ENCODE measurements around the gene HPS3. TPM values are rescaled to one million over a fixed set of nuclear protein-coding genes. Genes with fewer than 3 reads are reported as not detected.
"Not testable (repeated sequence)": the region's sequence is repeated elsewhere in the genome, so short reads cannot be mapped to it uniquely, and the experiment has no call there.

HPS3 gene
- total RNA-seq, 4 donors from 2014 or later: 7.3 to 15.8 (median 11.8) TPM

GRCh38 chr3:149186721-149187120 lies 57.3 kb downstream of the HPS3 start:
- DNase-seq (ENCODE audit: low spot score in 2 of 2): no peak
- no peaks in the 10 kb centered on the region for H3K36me3 ChIP-seq
- TF ChIP-seq POLR2A (IDR thresholded peaks at IDR 0.05) (no peak), EP300 (IDR thresholded peaks at IDR 0.05) (no peak), POLR2AphosphoS5 (IDR thresholded peaks at IDR 0.05) (no peak), CTCF (IDR thresholded peaks at IDR 0.05) (no peak)
- H3K4me3 ChIP-seq: no peak overlapping the region
- H3K27ac ChIP-seq: no peak overlapping the region
- no peaks in the 10 kb centered on the region for H3K27me3 ChIP-seq
- 90% methylated on average over 3 of the region's 3 CpGs for WGBS
- H3K9me3 ChIP-seq: no peaks in the 10 kb centered on the region
- H3K4me1 ChIP-seq: no peaks in the 10 kb centered on the region

GRCh38 chr3:149188494-149188893 lies 59.1 kb downstream of the HPS3 start:
- Histone ChIP-seq H3K36me3 (no peaks in the 10 kb centered on the region), H3K4me3 (no peak overlapping the region), H3K27ac (no peak overlapping the region), H3K9me3 (no peaks in the 10 kb centered on the region), H3K27me3 (no peaks in the 10 kb centered on the region), H3K4me1 (no peaks in the 10 kb centered on the region)
- TF ChIP-seq POLR2AphosphoS5 (IDR thresholded peaks at IDR 0.05): no peak
- no peak for TF ChIP-seq POLR2A (IDR thresholded peaks at IDR 0.05)
- TF ChIP-seq EP300 (IDR thresholded peaks at IDR 0.05): no peak
- TF ChIP-seq CTCF (IDR thresholded peaks at IDR 0.05): no peak
- 65% methylated on average over 2 of the region's 2 CpGs for WGBS
- DNase-seq (ENCODE audit: low spot score in 2 of 2): no peak

GRCh38 chr3:149195221-149195620 lies 65.8 kb downstream of the HPS3 start:
- Histone ChIP-seq H3K27ac (no peak overlapping the region), H3K27me3 (no peaks in the 10 kb centered on the region), H3K36me3 (no peaks in the 10 kb centered on the region), H3K4me1 (peaks cover 3% of the 10 kb centered on the region), H3K4me3 (no peak overlapping the region), H3K9me3 (no peaks in the 10 kb centered on the region)
- 53% methylated on average over 1 of the region's 1 CpG for WGBS
- TF ChIP-seq CTCF (IDR thresholded peaks at IDR 0.05): no peak
- TF ChIP-seq POLR2AphosphoS5 (IDR thresholded peaks at IDR 0.05): no peak
- no peak for TF ChIP-seq POLR2A (IDR thresholded peaks at IDR 0.05)
- no peak for TF ChIP-seq EP300 (IDR thresholded peaks at IDR 0.05)
- DNase-seq (ENCODE audit: low spot score in 2 of 2): no peak

GRCh38 chr3:149196805-149197592 lies 67.6 kb downstream of the HPS3 start:
- H3K36me3 ChIP-seq; H3K27me3 ChIP-seq; H3K9me3 ChIP-seq; H3K27ac ChIP-seq; H3K4me1 ChIP-seq; DNase-seq (ENCODE audit: low spot score in 2 of 2); H3K4me3 ChIP-seq: not testable (repeated sequence)
- 87% methylated on average over 12 of the region's 12 CpGs for WGBS

GRCh38 chr3:149197669-149198068 lies 68.2 kb downstream of the HPS3 start:
- DNase-seq (ENCODE audit: low spot score in 2 of 2): no peak
- no peaks in the 10 kb centered on the region for H3K27me3 ChIP-seq
- WGBS: 51% methylated on average over 5 of the region's 5 CpGs
- no peak overlapping the region for H3K27ac ChIP-seq
- H3K4me3 ChIP-seq: no peak overlapping the region
- H3K36me3 ChIP-seq: no peaks in the 10 kb centered on the region
- H3K9me3 ChIP-seq: no peaks in the 10 kb centered on the region
- peaks cover 3% of the 10 kb centered on the region for H3K4me1 ChIP-seq
- TF ChIP-seq POLR2AphosphoS5 (IDR thresholded peaks at IDR 0.05): no peak
- no peak for TF ChIP-seq POLR2A (IDR thresholded peaks at IDR 0.05)
- TF ChIP-seq EP300 (IDR thresholded peaks at IDR 0.05): no peak
- TF ChIP-seq CTCF (IDR thresholded peaks at IDR 0.05): no peak

Measured in suprapubic skin (tissue), 4 donors.